SW 1271 (cell line): ENCODE measurements around the gene NDUFS5.
"Not testable (repeated sequence)": the region's sequence is repeated elsewhere in the genome, so short reads cannot be mapped to it uniquely, and the experiment has no call there.

ENCODE experiments used
- DNase-seq, 2 experiments: peaks; one replicate each; lab custom pipeline; 2025; lab: John Stamatoyannopoulos, UW

NDUFS5 gene

DNA sequence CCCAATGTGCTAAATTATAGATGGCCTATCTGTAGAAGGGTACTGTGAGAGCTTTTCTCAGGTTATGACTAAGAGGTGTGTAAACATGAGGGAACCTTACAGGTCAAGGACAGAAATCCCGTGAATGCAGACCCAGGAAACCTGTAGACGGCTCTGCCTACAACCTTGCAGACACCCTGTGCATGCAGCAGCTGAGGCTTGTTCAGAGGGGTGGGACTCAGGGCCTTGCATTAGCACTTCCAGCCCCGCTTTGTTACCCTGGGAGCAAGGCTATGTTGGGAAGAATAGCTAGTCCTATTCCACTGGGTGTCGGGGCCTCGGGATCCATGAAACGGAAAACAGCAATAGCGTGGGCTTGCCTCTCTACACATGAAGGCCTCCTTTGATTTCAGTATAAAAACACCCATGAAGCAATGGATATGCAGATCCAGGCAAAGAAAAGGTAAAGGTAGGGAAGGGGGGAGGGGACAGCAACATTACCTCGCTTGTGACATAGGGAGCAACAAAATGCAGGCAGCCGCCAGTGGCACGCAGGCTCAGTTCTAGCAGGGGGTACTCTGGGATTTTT lies 9.5 kb upstream of the NDUFS5 start:
- no peak for DNase-seq

DNA sequence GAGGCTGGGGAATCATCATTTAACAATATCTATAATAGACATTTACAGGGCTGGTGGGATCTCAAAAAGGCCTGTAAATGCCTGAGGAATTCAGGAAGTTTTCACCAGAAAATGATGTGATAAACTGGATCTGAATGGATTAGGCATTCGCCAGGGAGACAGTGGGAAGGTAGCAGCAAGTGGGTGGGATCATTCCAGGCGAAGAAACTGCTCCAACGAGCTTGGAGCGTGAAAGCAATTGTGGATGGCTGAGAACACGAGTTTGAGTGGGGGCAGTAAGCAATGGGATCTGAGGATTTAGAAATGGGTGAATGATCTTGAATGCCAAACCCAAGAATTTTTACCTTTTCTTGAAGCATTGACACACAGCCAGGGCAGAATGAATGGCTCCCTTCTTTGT lies 8.9 kb upstream of the NDUFS5 start:
- no peak for DNase-seq

DNA sequence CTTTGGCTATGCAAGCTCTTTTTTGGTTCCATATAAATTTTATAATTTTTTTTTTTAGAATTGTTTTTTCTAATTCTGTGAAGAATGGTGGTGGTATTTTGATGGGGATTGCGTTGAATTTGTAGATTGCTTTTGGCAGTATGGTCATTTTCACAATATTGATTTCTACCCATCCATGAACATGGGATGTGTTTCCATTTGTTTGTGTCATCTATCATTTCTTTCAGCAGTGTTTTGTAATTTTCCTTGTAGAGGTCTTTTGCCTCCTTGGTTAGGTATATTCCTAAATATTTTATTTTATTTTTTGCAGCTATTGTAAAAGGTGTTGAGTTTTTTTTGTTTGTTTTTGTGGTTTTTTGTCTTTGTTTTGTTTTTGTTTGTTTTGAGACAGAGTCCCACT lies 5.7 kb upstream of the NDUFS5 start:
- DNase-seq = not testable (repeated sequence)

DNA sequence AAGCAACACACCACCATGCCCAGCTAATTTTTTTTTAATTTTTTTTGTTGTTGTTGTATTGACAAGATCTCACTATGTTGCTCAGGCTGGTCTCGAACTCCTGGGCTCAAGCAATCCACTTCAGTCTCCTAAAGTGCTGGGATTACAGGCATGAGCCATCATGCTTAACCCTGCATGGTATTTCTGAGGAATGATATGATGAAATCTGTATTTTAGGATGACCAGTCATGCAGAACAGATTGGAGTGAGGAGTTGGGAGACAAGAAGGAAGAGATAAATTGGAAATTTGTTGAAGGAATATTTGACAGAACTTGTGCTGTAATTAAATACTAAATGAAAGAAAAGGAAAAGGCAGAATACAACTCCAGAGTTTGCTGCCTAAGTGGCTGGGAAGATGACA lies 4.7 kb upstream of the NDUFS5 start:
- no peak for DNase-seq

DNA sequence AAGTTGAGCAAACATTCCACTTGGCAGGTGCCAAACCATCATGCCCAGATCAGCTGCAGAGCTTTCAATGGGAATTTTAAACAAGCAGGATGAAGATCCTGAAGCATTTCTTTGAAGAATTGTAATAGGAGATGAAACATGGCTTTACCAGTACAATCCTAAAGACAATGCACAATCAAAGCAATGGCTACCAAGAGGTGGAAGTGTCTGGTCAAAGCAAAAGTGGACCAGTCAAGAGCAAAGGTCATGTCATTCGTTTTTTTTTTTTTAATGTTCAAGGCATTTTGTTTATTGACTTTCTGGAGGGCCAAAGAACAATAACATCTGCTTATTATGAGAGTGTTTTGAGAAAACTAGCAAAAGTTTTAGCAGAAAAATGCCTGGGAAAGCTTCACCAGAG lies 3.0 kb upstream of the NDUFS5 start:
- no peak for DNase-seq

DNA sequence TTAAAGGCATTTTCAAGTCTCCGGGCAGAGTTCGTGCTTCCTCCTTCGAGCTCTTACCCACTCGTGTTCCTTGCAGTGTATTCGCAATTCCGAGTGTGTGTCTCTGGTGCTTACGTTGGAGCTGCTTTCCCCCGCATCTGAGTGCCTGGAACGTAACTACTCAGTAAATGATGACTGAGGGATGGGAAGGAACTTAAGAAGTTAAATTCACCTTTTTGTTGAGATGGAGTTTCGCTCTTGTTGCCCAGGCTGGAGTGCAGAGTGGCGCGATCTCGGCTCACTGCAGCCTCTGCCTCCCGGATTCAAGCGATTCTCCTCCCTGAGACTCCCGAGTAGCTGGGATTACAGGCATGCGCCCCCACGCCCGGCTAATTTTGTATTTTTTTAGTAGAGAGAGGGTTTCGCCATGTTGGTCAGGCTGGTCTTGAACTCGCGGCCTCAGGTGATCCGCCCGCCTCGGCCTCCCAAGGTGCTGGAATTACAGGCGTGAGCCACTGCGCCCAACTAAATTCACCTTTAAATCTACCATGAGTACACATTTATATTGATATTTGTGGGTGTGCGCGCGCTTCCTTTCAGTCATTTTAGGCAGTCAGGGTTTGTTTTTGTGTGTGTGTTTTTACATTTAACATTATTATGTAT lies 837 bp downstream of the NDUFS5 start:
- DNase-seq = no peak

DNA sequence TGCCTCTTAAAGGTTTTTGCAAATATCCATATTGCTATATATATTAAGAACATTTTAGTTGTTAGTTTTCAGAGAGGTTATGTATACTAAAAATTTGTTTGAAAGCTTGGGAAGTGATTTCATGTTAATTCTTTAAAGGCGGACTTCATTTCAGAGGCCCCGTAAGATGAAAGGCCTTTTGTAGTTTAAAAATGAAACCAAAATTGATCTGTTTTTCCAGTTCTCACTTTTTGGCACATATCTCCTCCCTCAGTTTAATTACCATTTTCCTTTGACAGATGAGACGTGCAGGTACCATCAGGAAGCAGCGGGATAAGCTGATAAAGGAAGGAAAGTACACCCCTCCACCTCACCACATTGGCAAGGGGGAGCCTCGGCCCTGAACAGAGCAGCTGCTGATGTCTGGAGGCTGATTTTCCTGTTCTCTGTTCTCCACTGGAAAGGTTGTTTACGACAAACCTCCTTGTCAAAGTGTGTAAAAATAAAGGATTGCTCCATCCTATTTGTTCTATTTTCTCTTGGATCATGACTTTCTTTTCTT lies 8.0 kb downstream of the NDUFS5 start:
- DNase-seq = no peak

DNA sequence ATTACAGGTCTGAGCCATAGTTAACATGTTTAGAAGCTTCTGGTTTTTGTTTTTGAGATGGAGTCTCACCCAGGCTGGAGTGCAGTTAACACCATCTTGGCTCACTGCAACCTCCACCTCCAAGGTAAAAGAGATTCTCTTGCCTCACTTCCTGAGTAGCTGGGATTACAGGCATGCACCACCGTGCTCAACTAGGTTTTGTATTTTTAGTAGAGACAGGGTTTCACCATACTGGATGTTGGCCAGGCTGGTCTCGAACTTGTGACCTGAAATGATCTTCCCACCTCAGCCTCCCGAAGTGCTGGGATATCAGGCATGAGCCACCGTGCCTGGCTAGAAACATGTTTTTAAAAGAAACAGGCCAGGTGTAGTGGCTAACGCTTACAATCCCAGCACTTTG lies 10.5 kb downstream of the NDUFS5 start:
- no peak for DNase-seq

DNA sequence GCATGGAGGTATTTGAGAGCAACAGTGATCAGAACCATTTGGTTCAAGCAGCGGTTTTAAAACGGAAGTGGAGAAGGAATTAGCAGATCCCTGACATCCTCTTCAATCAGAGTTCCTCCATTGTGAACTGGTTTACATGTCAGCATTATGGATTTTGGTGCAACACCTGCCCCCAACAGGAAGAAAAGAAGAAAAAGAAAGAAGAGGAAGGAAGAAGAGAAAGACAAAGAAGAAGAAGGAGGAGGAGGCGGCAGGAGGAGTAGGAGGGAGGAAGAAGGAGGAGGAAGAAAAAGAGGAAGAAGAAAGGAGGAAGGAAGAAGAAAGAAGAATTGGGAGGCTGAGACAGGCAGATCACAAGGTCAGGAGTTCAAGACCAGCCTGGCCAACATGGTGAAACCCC lies 17.4 kb downstream of the NDUFS5 start:
- DNase-seq = no peak

DNA sequence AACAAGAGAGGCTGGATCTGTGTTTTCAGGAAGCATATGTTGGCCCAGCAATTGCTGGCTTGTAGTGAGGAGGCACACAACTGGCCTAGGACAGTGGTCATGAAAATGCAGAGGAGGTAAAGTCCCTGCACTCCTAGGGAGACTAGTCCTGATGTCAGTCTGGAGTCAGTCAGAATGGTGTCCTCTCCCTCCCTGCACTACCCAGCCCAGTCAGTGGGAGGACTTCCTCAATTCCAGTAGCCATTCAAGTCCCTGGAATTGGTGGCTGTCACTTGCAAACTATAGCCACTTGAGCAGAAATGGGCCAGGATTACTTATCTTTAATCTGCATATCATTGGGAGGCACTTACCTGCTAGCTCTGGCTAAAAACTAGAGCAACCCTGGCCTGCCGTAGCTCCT lies 18.6 kb downstream of the NDUFS5 start:
- DNase-seq = no peak

DNA sequence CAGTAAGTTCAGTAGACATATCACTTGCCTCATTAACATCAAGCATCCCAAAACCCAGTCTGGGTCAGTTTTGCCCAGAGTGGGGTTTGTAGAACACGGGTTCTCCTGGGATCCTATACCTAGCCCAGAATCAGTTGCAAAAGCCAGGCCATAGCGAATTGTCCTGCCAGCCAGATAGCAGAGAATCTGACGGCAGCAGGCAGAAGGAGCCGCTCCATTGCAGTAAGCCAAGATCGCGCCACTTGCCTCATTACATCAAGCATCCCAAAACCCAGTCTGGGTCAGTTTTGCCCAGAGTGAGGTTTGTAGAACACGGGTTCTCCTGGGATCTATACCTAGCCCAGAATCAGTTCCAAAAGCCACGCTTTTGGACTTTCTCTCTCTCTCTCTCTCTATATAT lies 19.1 kb downstream of the NDUFS5 start:
- no peak for DNase-seq

DNA sequence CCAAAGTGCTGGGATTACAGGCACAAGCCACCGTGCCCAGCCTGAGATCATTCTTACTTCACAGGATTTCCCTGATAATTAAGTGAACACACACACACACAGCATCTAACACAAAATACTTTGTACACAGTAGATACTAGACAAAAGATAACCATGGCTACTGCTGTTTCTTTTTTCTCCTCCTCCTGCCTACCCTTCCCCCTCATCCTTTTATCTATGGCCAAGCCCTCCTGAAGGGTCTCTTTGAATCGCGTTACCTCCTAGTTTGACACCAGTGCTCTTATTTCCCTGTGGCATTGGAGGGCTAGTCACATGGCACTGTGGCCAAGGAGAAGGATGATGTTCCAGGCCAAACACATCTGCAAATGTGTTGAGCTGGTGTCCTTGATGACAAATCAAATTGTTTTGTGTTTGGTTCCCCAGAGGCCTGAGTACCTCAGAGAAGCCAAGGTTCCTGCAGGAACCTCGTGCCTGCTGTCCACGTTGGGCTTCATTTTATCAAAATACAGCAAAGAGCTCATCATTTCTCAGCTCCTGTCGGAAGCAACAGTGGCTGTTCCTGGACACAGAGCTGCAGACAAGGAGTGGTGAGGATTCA lies 20.6 kb downstream of the NDUFS5 start:
- no peak for DNase-seq

DNA sequence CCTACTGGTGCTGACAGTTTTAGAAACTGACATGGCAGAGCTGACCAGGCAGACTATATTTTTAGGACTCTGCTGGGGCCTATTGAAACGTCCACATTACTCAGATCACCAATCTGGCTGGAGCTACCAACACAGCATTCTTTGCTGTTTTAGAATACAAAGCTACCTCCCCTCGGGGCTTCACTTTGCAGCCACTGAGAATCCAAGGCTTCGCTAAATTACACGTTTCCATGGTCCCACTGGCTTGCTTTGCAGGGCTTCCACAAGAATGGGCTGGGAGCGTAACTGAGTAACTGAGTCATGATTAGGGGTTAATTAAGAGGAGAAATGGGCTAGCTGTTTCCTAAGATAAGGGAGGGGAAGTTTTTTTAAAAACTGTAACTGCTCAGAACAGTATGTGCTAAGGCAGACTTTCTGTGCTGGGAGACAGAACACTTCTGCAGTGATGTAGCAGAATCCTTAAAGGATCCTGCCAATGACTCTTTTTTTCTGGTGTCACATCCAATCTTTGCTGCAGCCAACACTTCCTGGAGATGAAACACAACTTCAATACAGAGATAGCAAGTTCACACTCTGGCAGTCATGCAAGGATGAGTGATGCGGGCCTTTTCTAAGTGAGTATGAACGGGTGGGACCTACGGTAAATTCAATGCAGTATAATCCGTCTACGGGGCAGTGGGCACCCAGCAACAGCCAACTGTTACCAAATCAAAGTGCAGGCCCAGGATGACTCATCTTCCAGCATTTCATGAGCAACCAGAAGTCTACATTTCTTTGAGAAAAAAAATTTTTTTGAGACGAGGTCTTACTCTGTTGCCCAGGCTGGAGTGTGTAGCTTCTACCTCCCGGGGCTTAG lies 21.5 kb downstream of the NDUFS5 start:
- no peak for DNase-seq

DNA sequence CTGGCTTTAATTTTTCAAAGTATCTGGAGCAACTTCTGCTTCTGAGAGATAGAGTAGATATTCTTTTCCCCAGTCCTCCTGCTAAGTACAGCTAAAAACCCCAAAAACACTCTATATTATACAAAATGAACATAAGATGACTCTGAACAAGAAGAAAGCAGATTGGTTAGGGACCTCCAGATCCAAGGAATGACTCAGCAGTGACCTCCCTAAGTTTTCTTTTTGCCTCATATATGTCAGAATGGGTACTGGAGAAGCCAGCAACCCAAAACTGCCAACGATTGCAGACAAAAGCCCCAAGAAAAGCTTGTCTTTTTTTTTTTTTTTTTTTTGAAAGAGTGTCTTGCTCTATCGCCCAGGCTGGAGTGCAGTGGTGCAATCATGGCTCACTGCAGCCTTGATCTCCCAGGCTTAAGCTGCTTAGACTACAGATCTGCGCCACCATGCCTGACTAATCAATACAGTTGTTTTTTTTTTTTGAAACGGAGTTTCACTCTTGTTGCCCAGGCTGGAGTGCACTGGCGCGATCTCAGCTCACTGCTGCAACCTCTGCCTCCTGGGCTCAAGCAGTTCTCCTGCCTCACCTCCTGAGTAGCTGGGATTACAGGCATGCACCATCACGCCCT lies 22.7 kb downstream of the NDUFS5 start:
- DNase-seq = no peak

DNA sequence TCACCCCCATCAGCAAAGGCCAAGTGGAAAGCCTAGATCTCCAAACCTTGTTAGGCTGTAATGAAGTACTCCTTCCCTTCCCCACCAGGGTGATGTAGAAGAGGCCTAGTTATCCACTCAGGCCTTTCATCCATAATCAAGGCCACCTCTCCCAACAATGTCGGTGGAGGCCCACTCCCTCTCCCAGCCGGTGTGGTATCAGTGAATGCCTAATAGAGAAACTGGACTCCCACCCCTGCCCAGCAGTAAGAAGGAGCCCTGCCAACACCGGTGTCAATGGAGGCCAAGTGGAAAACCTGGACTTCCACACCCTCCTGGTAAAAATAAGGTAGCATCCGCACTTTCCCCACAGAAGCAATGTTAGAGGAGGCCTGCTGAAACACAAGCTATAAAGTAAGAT lies 23.9 kb downstream of the NDUFS5 start:
- no peak for DNase-seq

DNA sequence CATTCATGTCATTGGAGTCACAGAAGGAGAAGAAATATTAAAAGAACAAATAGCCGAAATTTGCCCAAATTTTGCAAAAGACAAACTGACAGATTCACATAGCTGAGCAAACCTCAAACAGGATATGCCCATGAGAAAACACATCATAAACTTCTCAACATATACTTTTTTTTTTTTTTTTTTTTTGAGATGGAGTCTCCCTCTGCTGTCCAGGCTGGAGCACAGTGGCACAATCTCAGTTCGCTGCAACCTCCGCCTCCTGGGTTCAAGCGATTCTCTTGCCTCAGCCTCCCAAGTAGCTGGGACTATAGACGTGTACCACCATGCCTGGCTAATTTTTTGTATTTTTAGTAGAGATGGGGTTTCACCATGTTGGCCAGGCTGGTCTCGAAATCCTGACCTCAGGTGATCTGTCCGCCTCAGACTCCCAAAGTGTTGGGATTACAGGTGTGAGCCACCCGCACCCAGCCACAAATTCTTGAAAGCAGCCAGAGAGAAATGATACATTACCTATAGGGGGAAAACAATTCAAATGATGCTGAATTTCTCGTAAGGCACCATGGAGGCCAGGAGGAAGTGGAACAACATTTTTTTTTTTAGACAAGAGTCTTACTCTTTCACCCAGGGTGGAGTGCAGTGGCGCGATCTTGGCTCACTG lies 25.2 kb downstream of the NDUFS5 start:
- DNase-seq = not testable (repeated sequence)

DNA sequence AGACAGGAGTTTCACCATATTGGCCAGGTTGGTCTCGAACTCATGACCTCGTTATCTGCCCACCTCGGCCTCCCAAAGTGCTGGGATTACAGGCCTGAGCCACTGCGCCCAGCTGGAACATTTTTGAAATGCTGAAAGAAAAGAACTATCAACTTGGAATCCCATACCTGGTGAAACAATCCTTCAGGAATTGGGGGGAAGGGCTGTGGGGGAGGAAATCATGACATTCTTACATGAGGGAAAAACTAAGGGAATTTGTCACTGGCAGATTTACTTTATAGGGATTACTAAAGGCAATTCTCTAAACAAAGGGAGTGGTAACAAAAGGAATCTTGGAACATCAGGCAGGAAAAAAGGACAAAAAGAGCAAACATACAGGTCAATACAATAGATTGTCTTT lies 25.8 kb downstream of the NDUFS5 start:
- DNase-seq = no peak

DNA sequence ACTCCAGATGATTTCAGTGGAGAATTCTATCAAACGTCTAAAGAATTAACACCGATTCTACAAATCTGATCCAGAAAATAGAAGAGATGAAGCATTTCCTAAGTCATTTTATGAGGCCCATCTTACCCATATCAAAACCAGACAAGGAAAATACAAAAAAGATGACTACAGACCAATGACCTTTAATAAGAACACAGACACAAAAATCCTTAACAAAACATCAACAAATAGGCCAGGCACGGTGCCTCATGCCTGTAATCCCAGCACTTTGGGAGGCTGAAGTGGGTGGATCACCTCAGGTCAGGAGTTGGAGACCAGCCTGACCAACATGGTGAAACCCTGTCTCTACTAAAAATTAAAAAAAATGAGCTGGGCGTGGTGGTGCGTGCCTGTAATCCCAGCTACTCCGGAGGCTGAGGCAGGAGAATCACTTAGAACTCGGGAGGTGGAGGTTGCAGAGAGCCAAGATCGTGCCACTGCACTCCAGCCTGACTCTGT lies 29.1 kb downstream of the NDUFS5 start:
- DNase-seq = not testable (repeated sequence)

DNA sequence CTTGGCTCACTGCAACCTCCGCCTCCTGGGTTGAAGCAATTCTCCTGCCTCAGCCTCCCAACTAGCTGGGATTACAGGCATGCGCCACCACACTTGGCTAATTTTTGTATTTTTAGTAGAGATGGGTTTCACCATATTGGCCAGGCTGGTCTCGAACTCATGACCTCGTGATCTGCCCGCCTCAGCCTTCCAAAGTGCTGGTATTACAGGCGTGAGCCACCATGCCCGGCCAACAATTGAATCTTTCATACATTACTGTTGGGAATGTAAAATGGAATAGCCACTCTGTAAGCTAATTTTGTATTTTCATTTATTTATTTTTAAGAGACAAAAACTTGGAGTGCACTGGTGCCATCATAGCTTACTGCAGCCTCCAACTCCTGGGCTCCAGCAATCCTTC lies 35.4 kb downstream of the NDUFS5 start:
- DNase-seq = not testable (repeated sequence)

DNA sequence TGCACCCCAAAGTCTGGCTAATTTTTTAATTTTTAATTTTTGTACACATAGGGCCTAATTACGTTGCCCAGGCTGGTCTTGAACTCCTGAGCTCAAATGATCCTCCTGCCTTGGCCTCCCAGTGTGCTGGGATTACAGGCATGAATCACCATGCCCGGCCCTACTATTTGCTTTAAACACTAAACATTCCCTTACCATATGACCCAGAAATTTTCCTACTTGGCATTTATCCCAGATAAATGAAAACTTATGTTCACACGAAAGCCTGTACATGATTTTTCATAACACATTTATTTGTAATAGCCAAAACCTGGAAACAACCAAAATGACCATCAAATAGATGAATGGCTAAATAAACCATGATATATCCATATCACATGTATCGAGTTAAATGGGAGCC lies 35.8 kb downstream of the NDUFS5 start:
- no peak for DNase-seq

DNA sequence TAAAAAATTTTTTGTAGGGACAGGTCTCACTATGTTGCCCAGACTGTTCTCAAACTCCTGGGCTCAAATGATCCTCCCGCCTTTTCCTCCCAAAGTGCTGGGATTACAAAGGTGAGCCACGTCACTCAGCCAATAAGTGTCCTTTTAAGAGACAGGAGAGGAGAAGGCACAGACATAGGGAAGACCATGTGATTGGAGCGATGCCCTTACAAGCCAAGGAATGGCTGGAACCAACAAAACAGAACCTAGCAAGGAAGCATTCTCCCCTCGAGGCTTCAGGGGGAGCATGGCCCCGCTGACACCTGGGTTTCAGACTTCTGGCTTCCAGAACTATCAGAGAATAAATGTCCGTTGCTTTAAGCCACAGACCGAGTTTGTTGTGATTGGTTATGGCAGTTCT lies 37.0 kb downstream of the NDUFS5 start:
- no peak for DNase-seq

DNA sequence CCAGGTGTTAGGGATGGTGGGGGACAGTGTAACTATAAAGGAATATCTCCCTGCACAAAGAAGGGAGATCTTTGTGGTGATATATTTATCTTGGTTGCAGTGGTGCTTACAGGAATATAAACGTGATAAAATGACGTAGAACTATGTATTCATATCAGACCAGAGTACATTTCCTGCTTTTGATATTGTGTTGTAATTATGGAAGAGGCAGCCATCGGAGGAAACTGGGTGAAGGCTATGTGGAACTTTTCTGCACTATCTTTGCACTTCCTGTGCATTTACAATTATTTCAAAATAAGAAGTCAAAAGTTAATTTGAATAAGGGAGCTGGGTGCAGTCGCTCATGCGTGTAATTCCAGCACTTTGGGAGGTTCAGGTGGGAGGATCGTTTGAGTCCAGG lies 37.6 kb downstream of the NDUFS5 start:
- DNase-seq = no peak
